Measurements from ENCODE around the gene NLN.
"Not testable (repeated sequence)": the region's sequence is repeated elsewhere in the genome, so short reads cannot be mapped to it uniquely, and the experiment has no call there.

NLN gene

DNA sequence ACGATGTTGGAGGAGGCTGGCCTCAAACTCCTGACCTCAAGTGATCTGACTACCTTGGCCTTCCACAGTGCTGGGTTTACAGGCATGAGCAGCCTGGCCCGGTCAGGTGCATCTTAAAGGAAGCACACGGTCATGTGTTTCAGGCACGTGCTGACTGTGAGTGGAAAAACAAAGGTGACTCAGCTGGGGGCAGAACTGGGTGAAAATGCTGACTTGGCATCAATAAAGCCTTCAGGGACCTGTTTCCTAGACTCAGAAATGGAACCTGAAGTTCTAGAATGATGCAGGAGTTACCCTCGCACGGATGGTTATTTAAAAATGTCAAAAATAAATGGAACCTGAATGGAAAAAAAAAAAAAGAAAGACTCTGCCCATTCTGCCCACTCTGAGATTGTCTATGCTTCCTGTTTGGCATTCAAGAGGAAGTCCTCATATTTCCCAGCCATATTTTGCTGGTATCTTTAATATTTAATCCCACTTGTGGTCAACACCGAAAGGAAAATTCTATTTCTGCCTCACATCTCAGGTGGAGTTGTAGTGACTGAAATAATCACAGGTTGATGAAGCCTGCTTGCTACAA lies 12.3 kb downstream of the NLN start:
- DNase-seq (ENCODE audit: low spot score) = not testable (repeated sequence)

DNA sequence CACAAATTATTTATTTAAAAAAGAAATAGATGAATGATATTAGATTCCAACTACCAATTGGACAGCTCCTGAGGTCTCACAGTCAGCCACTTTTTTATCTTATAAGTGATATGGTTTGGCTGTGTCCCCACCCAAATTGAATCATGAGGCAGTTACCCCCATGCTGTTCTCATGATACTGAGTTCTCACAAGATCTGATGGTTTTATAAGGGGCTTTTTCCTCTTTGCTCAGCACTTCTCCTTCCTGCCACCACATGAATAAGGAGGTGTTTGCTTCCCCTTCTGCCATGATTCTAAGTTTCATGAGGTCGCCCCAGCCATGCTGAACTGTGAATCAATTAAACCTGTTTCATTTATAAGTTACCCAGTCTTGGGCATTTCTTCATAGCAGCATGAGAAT lies 12.9 kb downstream of the NLN start:
- DNase-seq (ENCODE audit: low spot score) = no peak

DNA sequence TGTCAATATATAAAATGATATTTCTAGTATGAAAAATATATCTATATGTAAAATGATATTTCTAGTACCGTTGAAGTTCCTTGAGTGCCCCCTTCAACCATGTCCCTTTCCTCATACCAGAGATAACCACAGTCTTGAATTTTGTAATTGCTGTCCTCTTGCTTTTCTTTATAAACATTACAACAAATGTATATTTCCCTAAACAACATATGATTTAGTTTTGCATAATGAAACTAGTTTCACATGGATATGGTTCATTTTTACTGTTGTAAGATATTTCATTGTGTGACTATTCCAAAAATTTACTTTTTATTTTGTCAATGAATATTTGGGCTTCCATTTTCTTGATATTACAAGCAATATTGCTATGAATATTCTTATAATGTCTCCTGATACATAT lies 14.0 kb downstream of the NLN start:
- no peak for DNase-seq (ENCODE audit: low spot score)

DNA sequence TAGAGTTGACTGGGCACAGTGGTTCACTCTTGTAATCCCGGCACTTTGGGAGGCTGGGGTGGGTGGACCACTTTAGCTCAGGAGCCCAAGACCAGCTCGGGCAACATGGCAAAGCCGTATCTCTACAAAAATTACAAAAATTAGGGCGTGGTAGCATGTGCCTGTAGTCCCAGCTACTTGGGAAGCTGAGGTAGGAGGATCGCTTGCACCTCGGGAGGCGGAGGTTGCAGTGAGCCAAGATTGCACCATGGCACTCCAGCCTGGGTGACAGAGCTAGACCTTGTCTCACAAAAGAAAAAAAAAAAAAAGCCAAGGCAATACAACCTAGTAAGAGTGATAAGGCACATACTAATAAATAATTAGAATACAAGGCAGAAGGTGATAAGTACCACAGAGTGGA lies 15.8 kb downstream of the NLN start:
- no peak for DNase-seq (ENCODE audit: low spot score)

DNA sequence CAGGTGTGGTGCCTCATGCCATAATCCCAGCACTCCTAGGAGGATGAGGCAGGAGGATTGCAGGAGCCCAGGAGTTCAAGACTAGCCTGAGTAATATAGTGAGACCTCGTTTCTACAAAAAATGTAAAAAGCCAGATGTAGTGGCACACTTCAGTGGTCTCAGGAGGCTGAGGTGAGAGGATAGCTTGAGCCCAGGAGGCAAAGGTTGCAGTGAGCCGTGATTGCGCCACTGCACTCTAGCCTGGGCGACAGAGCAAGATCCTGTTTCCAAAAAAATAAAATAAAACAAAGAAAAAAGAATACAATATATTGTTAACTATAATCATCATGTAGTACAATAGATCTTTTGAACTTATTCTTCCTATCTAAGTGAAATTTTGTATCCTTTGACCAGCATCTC lies 16.3 kb downstream of the NLN start:
- no peak for DNase-seq (ENCODE audit: low spot score)

DNA sequence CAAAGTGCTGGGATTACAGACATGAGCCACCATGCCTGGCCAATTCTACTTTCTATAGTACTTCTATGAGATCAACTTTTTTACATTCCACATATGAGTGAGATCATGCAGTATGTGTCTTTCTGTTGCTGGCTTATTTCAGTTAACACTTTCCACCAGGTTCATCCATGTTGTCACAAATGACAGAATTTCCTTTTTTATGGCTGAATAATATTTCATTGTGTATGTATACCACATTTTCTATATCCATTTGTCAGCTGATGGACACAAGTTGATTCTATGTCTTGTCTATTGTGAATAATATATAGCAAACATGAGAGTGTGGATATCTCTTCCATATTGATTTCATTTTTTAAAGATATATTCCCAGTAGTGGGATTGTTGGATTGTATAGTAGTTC lies 17.2 kb downstream of the NLN start:
- DNase-seq (ENCODE audit: low spot score) = no peak

DNA sequence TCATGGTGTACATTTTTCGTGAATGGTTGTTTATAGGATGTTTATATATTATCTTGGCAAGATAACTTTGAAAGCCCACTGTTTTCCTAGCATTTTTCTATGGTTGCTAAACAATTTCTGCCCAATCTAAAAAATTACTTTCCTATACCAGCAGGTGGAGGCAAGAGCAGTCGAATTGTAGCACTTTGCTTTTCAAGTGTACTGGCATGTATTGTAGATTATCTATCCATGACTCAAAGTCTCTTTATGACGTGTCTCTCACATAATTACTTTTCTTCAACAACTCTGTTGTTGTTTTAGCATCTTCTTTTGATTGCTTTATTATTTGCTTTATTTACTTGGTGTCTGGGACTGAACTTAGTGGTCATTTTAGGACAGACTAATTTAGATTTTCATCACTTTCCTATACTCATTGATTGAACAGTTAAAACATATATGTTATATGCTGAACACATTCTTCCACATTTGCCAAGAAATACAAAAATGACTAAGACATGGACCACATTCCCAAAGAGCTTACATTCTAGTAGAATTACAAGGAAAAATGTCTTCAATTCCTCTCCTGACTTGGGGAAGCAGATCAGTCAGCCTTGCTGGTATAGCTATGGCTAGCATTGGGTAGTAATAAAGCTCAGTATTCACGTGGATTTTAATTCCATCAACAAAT lies 20.7 kb downstream of the NLN start:
- no peak for DNase-seq (ENCODE audit: low spot score)

DNA sequence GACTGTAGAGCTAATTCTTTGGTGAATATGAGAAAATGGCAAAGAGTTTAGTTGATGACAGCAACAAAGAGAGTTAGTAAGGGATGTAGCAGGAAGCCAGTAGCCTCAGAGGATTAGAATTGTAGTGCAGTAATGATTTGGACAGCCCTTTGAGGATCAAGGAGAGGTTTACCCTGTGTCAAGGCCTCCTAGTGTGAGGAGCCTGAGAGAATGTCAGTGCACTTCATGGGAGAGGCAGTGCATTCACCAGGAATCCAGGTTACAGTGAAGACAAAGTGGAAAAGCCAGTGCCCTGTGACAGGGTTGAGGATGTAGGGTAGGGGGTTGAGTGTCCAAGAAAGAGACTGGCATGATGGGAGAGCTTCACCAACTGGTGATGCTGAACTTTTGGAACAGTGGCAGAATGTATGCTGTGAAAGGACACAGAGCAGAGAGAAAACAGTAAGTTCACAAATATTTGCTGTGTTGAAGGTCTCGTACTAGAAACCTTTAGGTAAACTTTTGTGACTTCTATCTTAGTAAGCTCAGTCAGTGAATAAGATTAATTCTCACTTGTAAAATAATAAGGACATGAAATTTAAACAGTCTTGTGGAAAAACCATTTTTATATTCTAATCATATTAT lies 27.3 kb downstream of the NLN start:
- no peak for DNase-seq (ENCODE audit: low spot score)

DNA sequence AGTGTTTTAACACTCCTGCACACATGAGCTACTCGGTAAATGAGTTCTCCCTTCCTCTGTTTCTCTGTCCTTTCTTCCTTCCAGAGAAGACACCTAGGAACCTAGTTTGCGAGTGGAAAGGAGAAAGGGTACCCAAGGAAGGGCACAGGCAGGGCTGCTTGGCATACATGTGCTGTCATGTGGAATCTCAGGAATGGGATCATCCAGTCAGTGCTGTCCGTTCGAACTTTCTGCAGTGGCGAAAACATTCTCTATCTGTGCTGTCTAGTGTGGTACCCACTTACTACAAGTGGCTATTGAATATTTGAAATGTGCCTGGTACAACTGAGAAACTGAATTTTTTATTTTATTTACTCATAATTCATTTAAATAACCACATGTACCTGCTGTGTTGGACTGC lies 28.0 kb downstream of the NLN start:
- no peak for DNase-seq (ENCODE audit: low spot score)

DNA sequence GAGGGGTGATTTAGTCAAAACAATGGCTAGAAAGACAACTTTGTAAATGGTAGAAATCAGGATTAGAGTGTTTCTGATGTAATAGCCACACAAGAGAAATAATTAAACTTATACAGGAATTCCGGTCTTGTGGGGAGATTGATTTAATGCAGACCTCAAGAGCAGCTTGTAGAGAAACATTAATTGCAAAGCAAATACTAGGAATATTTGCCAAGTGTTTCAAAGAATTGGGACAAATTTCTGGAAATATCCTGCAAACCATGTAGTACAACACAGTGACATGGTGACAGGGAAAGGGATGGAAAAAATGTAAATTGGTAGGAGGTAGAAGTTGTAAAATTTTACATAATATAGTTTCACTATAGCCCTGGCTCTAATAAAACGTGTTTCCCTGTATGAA lies 28.9 kb downstream of the NLN start:
- no peak for DNase-seq (ENCODE audit: low spot score)

DNA sequence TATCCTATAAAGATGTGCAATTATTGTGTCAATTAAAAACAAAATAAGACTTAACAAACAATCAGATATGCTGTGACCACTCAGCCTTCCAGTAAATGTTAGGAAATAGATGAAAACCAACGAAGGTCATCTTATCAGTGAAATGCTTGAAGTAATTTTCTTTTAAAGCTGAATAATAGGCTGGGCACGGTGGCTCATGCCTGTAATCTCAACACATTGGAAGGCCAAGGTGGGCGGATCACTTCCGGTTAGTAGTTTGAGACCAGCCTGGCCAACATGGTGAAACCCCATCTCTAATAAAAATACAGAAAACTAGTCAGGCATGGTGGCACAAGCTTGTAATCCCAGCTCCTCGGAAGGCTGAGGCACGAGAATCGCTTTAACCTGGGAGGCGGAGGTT lies 31.2 kb downstream of the NLN start:
- DNase-seq (ENCODE audit: low spot score) = no peak

DNA sequence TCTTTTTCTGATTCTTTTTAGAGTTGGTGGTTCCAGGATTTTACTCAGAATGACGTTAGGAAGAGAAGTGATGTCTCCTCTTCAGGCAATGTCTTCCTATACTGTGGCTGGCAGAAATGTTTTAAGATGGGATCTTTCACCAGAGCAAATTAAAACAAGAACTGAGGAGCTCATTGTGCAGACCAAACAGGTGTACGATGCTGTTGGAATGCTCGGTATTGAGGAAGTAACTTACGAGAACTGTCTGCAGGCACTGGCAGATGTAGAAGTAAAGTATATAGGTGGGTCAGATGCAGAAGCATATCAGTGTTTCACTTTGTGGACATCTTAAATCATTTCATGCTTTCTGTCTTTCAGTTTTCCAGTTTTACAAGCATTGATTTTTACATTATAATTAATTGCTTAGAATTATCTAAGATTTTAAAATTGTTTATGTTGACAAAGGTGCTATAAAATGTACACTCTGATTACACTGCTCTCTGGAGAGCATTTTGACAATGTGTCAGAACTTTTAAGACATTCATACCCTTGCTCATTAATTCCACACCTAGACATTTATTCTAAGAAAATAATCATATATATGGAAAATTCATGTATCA lies 36.6 kb downstream of the NLN start:
- no peak for DNase-seq (ENCODE audit: low spot score)

DNA sequence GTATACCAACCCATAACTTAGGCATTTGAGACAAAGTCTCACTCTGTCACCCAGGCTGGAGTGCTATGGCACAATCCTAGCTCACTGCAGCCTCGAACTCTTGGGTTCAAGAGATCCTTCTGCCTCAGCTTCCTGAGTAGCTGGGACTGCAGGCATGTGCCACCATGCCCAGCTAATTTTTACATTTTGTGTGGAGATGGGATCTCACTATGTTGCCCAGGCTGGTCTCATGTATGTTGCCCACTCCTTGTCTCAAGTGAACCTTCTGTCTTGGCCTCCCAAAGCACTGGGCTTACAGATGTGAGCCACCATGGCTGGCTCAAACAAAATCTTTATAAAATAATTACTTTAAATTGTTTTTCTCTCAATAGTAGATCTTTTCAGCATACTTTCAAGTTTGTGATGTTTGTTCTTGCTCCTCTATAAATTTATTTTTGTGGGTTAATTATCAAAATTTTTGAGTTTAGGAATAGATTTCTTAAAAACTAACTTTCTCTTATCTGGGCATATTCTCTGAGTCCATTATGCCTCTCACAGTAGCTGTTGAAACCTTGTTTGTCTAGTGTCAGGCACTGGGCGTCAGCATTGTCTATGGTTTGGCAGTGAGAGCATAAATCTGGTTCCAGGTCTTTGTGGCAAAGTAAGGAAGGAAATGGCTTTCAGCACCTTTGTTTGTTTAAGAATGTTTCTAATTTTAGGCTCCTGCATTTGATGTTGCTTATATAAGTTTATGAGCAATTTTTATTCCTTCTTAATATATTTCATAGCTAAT lies 38.7 kb downstream of the NLN start:
- no peak for DNase-seq (ENCODE audit: low spot score)

DNA sequence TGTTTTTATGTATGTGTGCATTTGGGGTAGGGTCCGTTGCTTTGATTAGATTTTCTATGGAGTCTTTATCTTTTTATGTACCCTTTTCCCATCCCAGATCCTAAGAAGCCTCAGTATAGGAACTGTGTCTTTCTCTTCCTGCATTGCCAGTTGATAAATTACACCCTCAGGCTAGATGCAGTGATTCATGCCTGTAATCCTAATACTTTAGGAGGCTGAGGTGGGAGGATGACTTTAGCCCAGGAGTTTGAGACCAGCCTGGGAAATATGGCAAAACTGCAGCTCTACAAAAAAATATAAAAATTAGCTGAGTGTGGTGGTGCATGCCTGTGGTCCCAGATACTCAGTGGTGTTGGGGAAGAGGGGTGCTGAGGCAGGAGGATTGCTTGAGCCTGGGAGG lies 40.2 kb downstream of the NLN start:
- DNase-seq (ENCODE audit: low spot score) = no peak

DNA sequence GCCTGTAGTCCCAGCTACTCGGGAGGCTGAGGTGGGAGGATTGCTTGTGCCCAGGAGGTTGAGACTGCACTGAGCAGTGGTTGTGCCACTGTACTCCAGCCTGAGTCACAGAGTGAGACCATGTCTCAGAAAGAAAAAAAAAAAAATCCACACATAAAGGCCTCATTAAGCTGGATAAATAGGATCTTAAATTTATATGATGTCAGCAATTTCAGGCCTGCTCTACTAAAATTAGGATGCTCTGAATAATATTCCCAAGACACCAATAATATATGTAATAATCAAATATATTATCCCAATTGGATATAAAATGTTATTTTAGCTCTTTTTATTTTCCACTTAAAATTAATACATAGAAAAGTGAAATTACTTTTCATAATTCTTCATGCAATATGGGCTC lies 43.6 kb downstream of the NLN start:
- DNase-seq (ENCODE audit: low spot score) = no peak

DNA sequence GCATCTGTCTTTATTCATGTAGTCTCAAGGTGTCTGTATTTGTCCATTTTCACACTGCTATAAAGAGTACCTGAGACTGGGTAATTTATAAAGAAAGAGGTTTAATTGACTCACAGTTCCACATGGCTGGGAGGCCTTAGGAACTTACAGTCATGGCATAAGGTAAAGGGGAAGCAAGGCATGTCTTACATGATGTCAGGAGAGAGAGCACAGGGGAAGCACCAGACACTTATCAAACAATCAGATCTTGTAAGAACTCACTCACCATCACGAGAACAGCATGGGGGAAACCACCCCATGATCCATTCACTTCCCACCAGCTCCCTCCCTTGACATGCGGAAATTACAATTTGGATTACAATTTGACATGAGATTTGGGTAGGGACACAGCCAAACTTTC lies 44.2 kb downstream of the NLN start:
- DNase-seq (ENCODE audit: low spot score) = no peak

DNA sequence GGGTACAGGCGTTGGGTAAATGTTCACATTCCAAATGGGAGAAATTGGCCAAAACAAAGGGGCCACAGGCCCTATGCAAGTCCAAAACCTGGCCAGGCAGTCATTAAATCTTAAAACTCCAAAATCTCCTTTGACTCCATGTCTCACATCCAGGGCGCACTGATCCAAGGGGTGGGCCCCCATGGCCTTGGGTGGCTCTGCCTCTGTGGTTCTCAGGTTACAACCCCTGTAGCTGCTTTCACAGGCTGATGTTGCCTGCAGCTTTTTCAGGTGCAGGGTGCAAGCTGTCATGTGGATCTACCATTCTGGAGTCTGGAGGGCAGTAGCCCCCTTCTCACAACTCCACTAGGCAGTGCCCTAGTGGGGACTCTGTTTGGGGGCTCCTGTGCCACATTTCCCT lies 44.8 kb downstream of the NLN start:
- no peak for DNase-seq (ENCODE audit: low spot score)

DNA sequence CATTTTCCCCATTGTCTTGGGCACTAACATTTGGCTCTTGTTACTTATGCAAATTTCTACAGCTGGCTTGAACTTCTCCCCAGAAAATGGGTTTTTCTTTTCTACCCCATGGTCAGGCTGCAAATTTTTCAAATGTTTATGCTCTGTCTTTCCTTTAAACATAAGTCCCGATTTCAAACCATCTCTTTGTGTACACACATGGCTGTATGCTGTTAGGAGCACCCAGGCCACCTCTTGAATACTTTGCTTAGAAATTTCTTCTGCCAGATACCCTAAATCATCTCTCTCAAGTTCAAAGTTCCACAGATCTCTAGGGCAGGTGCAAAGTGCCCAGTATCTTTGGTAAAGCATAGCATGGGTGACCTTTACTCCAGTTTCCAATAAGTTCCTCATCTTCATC lies 45.6 kb downstream of the NLN start:
- DNase-seq (ENCODE audit: low spot score) = no peak

DNA sequence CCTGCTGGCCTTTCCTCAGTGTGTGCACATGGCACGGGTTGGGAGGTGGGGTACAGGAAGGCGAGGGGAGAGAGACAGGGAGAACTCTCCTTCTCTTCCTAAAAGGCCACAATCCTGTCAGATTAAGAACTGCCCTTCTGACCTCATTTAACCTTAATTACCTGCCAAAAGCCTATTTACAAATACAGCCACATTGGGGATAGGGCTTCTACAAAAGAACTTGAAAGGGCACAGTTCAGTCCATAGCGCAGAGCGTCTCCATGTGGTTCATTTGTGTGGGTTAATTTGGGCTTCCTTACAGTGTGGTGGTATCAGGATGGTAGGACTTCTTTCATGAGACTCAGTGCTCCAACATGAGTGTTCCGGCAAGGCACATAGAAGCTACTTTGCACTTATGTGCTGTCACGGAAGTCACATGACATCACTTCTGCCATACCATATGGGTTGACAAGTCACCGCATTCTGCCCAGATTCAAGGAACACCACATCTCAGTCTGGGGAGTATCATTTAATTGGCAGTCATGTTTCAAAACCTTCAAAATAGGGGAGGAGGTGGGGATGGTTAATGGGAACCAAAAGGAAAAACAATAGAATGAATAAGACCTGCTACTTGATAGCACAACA lies 46.8 kb downstream of the NLN start:
- no peak for DNase-seq (ENCODE audit: low spot score)

DNA sequence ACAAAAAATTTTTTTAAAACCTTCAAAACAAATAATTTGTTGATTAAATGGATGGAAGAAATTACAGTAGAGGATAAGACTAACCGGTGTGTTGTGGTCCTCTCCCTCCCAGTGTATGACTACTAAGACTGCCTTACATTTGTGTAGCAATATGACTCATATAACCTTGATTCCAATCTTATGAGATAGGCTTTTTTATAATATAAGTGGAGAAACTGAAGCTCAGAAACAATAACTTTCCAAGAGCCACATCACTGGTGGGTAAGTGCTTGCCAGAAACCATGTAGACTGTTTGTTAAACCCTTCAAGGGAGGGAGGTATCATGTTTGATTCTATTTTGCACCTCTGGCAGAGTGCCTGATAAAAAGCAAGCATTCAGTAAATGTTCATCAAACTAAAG lies 47.5 kb downstream of the NLN start:
- DNase-seq (ENCODE audit: low spot score) = no peak

DNA sequence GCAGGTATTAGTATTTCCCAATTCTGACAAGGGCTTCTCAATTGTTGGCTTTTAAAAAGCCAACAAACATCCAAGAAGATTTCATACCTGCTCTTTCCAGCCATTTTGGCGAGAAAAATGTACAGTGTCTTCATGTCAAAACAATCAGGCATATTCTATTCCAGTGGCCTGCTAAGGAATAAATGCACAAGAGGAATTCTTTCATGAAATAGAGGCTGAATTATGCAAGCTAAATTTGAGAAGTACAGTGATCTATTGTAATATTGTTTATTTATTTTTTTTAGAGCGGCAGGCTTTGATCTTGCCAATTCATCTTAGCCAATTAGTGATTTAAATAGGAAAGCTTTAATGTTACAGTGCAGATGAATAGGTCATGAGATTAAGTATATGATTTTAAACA lies 49.3 kb downstream of the NLN start:
- DNase-seq (ENCODE audit: low spot score) = no peak

DNA sequence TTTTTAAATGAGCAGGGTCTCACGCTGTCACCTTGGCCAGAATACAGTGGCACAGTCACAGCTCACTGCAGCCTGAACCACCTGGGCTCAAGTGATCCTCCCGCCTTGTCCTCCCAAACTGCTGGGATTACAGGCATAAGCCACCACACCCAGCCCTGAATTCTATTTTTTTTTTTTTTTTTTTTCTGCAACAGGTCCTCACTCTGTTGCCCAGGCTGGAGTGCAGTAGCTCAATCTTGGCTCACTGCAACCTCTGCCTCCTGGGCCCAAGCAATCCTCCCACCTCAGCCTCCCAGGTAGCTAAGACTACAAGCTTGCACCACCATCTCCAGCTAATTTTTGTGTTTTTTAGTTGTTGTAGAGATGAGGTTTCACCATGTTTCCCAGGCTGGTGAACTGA lies 51.0 kb downstream of the NLN start:
- DNase-seq (ENCODE audit: low spot score) = not testable (repeated sequence)
